Endothelial cell of umbilical vein (primary cell): ENCODE measurements around the gene DDI1. TPM values are rescaled to one million over a fixed set of nuclear protein-coding genes. Genes with fewer than 3 reads are reported as not detected.

ENCODE experiments used
- BruUV-seq: library from RNA; stranded (reverse); fragments of 400-500 nt; replicated peaks from 2 replicates; lab custom pipeline; 2021; lab: Mats Ljungman, UMichigan
- CTCF ChIA-PET: fragments of 300-600, 350-600 bp; sonication (Branson Sonifier 250); formaldehyde crosslinking; loops from one replicate; lab custom pipeline; 2021; ENCODE audit warnings: antibody characterized with exemption, inconsistent platforms; lab: Charles Lee
- POLR2A ChIA-PET: fragments of 300-600, 350-600 bp; sonication (Branson Sonifier 250); formaldehyde crosslinking; loops from one replicate; lab custom pipeline; 2021; ENCODE audit warnings: antibody characterized with exemption, inconsistent platforms; lab: Charles Lee
- DNase-seq: peaks from one replicate; pipeline ENCODE4 v3.0.0-alpha.2; 2011; ENCODE audit warnings: low read depth, low spot score
- FAIRE-seq: peaks from 2 replicates; lab custom pipeline; 2011; peaks lifted over from hg19 to GRCh38; lab: Jason Lieb, UNC
- H2AFZ ChIP-seq: 2 replicates; pipeline ENCODE4 v1.6.0; 2012; ENCODE audit warnings: low read depth, low read length, control low read depth, inconsistent platforms
- H3K27ac ChIP-seq: 2 replicates; pipeline ENCODE4 v1.5.1; 2011; ENCODE audit warnings: low read depth, mild to moderate bottlenecking, control low read depth, low read length, moderate library complexity; ENCODE audit not compliant: insufficient read depth
- H3K27me3 ChIP-seq, 2 experiments: 2 replicates each; pipeline versions ENCODE4 v1.6.0 to v1.6.1; 2011; ENCODE audit warnings: low read length in 2 of 2, mixed read lengths in 1 of 2; ENCODE audit not compliant: control insufficient read depth in 2 of 2, insufficient read depth in 2 of 2
- H3K36me3 ChIP-seq, 2 experiments: 2 replicates in 1 of 2; 3 replicates in 1 of 2; pipeline ENCODE4 v1.5.1; 2011; ENCODE audit warnings: low read length in 2 of 2, mild to moderate bottlenecking in 1 of 2, moderate library complexity in 1 of 2; ENCODE audit not compliant: control insufficient read depth in 2 of 2, insufficient read depth in 2 of 2; ENCODE audit errors: extremely low read depth in 1 of 2
- H3K4me1 ChIP-seq: 3 replicates; pipeline ENCODE4 v1.5.1; 2011; ENCODE audit warnings: mild to moderate bottlenecking, low read length; ENCODE audit not compliant: control insufficient read depth, insufficient read depth; ENCODE audit errors: extremely low read depth
- H3K4me2 ChIP-seq: 2 replicates; pipeline ENCODE4 v1.6.1; 2011; ENCODE audit warnings: low read length, control low read depth, mixed read lengths; ENCODE audit not compliant: insufficient read depth
- H3K4me3 ChIP-seq, 3 experiments: fragments of 200-600 bp in 1 of 3; sonication (generic), shearing (Covaris generic) in 1 of 3; replicated peaks in 1 of 3; 2 replicates each; pipeline ENCODE4 v1.5.1; 2011 to 2016; ENCODE audit warnings: control low read depth in 3 of 3, low read length in 3 of 3, mild to moderate bottlenecking in 2 of 3, inconsistent platforms in 1 of 3, low read depth in 1 of 3, moderate library complexity in 1 of 3; ENCODE audit not compliant: insufficient read depth in 1 of 3
- H3K79me2 ChIP-seq: 2 replicates; pipeline ENCODE4 v1.6.0; 2012; ENCODE audit warnings: low read length, inconsistent platforms; ENCODE audit not compliant: control insufficient read depth, insufficient read depth
- H3K9ac ChIP-seq: replicated peaks from 2 replicates; pipeline ENCODE3; 2011; ENCODE audit warnings: low read length, control low read depth; ENCODE audit not compliant: insufficient read depth; ENCODE audit errors: extremely low read depth
- H3K9me1 ChIP-seq: replicated peaks from 3 replicates; pipeline ENCODE4 v1.6.0; 2011; ENCODE audit warnings: mild to moderate bottlenecking, low read length; ENCODE audit not compliant: control insufficient read depth, insufficient read depth; ENCODE audit errors: extremely low read depth
- H3K9me3 ChIP-seq: replicated peaks from 2 replicates; pipeline ENCODE4 v1.5.1; 2012; ENCODE audit warnings: low read length, inconsistent platforms; ENCODE audit not compliant: control insufficient read depth, insufficient read depth
- H4K20me1 ChIP-seq: replicated peaks from 2 replicates; pipeline ENCODE3; 2011; ENCODE audit warnings: mild to moderate bottlenecking, low read length; ENCODE audit not compliant: control insufficient read depth, insufficient read depth; ENCODE audit errors: extremely low read depth
- CTCF ChIP-seq, 2 donors: IDR thresholded peaks; 1 replicate in 1 of 2; 2 replicates in 1 of 2; pipeline ENCODE4 v1.5.1; 2011; ENCODE audit warnings: low read length in 2 of 2, mild to moderate bottlenecking in 2 of 2, moderate library complexity in 2 of 2, control low read depth in 1 of 2, inconsistent platforms in 1 of 2, low read depth in 1 of 2; ENCODE audit not compliant: insufficient read depth in 1 of 2; ENCODE audit errors: extremely low read depth in 1 of 2
- EZH2 ChIP-seq: IDR thresholded peaks from 2 replicates; pipeline ENCODE4 v1.6.1; 2012; ENCODE audit warnings: borderline replicate concordance, low read depth, mild to moderate bottlenecking, moderate library complexity, low read length, inconsistent platforms; ENCODE audit not compliant: severe bottlenecking
- FOS ChIP-seq: IDR thresholded peaks from 2 replicates; pipeline ENCODE4 v1.6.1; 2011; ENCODE audit warnings: mild to moderate bottlenecking, low read length, moderate library complexity, borderline replicate concordance; ENCODE audit not compliant: insufficient read depth
- GATA2 ChIP-seq: IDR thresholded peaks from 2 replicates; pipeline ENCODE4 v1.7.0; 2011; ENCODE audit warnings: low read depth, mild to moderate bottlenecking, moderate library complexity, mixed read lengths, low read length; ENCODE audit not compliant: insufficient read length, insufficient read depth
- JUN ChIP-seq: IDR thresholded peaks from 2 replicates; pipeline ENCODE4 v1.6.1; 2011; ENCODE audit warnings: borderline replicate concordance, low read depth; ENCODE audit not compliant: insufficient read length, insufficient read depth
- MAX ChIP-seq: IDR thresholded peaks from 2 replicates; pipeline ENCODE4 v1.6.1; 2011; ENCODE audit not compliant: insufficient read depth, insufficient read length
- MYC ChIP-seq: IDR thresholded peaks from one replicate; pipeline ENCODE4 v1.6.1; 2011; ENCODE audit warnings: mild to moderate bottlenecking, low read depth, low read length
- POLR2A ChIP-seq: IDR thresholded peaks from 2 replicates; pipeline ENCODE4 v1.6.1; 2012; ENCODE audit warnings: low read depth, mild to moderate bottlenecking, control low read depth, low read length
- POLR2AphosphoS5 ChIP-seq: IDR thresholded peaks from 2 replicates; pipeline ENCODE4 v1.6.1; 2012; ENCODE audit warnings: low read depth, mild to moderate bottlenecking, control low read depth, low read length, moderate library complexity; ENCODE audit not compliant: insufficient read depth
- dilution Hi-C: fragments of 300-500 bp; cut with MboI; formaldehyde crosslinking; loops from one replicate; pipeline ENCODE4 v1.15.0; 2019; ENCODE audit warnings: low sequenced_read_pairs; ENCODE audit not compliant: extremely low pct_ligation_motif_present
- intact Hi-C: fragments of 100-400 bp; cut with micrococcal nuclease; formaldehyde crosslinking; loops from one replicate; pipeline ENCODE4 v1.10.0; 2022
- polyA plus RNA-seq, 4 experiments: library from polyadenylated mRNA; depleted of rRNA in 3 of 4; stranded (reverse) in 3 of 4; unstranded in 1 of 4; fragments of >200 nt; gene quantifications; 2 replicates each; pipeline versions ENCODE4 v1.2.1 to v1.2.3, GENCODE V29; 2011 to 2012; ENCODE audit warnings: missing spikeins in 1 of 4
- total RNA-seq: library from RNA; stranded (reverse); gene quantifications from 2 replicates; pipeline ENCODE4 v1.2.3, GENCODE V29; 2021

Gene DDI1
- total and polyA plus RNA-seq, 2 donors (not counting 3 experiments of a cell fraction or from before 2014, with no cell fraction given), result not detected

- no peaks in the 10 kb centered on the region for H3K4me1 ChIP-seq
- dilution Hi-C loops, result no loop called here
- intact Hi-C loops, result no loop called here
- no peaks in the 10 kb centered on the region for H3K36me3 ChIP-seq
- FAIRE-seq, result no peak
- no peaks in the 10 kb centered on the region for H4K20me1 ChIP-seq
- H3K4me2 ChIP-seq, result no peak overlapping the region
- no peaks in the 10 kb centered on the region for H3K27me3 ChIP-seq
- POLR2A ChIA-PET, result no interaction called here
- CTCF ChIA-PET, result no interaction called here
- no peak for DNase-seq
- no peak overlapping the region for H3K4me3 ChIP-seq
- H2AFZ ChIP-seq, result no peak overlapping the region
- H3K9ac ChIP-seq, result no peak overlapping the region
- H3K79me2 ChIP-seq, result no peaks in the 10 kb centered on the region
- H3K9me3 ChIP-seq, result no peaks in the 10 kb centered on the region
- no TSS peak for BruUV-seq
- H3K27ac ChIP-seq, result no peak overlapping the region
- no peak for TF ChIP-seq GATA2
- TF ChIP-seq MYC, result no peak
- no peak for TF ChIP-seq CTCF (IDR thresholded peaks at IDR 0.05; ENCODE audit: extremely low read depth in 1 of 2, insufficient read depth in 1 of 2, low read depth in 1 of 2, low read length in 2 of 2)
- no peak for TF ChIP-seq POLR2A
- TF ChIP-seq MAX, result no peak
- no peak for TF ChIP-seq EZH2
- TF ChIP-seq POLR2AphosphoS5, result no peak
- TF ChIP-seq FOS, result no peak
- no peak for TF ChIP-seq JUN
- no peaks in the 10 kb centered on the region for H3K9me1 ChIP-seq
Observed at GRCh38 chr11:104067534-104067933, 31.1 kb downstream of the DDI1 start.
